GM19193 (cell line): ENCODE measurements around the gene AMIGO1.

Experiments used
- POLR2A ChIP-seq: IDR thresholded peaks from 4 replicates; pipeline ENCODE4 v1.6.1; 2011; ENCODE audit not compliant: insufficient read depth, insufficient read length; ENCODE audit errors: extremely low read depth

AMIGO1 gene

DNA sequence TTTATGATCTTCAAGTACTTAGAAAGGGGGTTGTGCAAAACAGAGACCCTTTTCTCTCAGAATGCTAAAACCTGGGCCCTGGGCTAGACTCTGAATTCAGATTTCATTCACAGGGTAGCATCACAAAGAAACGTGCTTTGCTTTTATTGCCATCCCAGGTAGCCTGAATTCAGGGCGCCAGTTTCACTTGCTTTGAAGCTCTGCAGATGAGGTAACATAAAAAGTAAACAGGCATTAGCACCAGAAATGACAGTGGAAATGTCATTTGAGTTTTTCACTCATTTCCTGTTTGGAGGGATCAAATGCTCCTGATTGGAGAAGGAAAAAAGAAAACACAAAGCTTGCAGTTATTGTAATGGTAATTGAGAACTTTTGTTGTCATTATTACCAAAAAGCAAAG is 40.6 kb downstream of the AMIGO1 start:
- no peak for TF ChIP-seq POLR2A

DNA sequence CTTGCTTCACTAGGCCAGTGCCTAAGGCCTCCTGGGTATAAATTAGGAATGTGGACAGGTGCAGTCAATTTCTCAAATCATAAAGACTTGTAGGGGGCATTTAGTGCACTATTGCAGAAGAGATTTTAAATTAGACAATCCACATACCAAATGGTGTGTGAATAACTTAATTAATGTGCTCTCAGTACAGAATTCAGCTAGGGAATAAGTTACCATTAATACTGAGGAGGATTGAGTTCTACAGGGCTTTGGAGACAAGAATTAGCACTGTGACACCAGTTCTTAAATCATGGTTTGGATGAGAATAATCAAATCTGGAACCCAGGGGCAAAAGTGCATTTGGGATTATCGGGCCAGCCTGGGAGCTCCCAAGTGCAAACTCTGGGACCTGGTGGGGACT is 41.5 kb downstream of the AMIGO1 start:
- TF ChIP-seq POLR2A = no peak

DNA sequence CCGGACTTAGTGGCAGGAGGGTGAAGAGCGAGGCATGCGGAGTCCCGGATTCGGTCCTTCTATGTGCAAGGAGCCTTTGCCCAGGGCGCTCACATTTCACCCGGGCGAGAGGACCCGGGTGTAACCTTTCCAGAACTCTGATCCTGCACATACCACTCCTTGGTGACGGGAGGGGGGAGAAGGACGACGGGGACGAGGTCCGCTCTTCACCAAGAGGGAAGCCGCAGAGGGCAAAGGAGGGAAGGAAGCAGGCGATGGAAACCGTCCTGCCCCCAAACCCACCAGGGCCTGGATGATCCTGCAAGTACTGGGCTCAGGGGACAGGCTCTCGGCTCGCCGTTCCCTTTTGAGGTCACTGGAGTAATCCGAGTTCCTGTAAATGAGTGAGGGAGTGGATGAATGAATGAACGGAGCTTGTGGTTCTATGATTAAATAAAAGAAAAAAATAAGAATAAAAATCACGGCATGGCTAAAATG is 42.2 kb downstream of the AMIGO1 start:
- TF ChIP-seq POLR2A = no peak

DNA sequence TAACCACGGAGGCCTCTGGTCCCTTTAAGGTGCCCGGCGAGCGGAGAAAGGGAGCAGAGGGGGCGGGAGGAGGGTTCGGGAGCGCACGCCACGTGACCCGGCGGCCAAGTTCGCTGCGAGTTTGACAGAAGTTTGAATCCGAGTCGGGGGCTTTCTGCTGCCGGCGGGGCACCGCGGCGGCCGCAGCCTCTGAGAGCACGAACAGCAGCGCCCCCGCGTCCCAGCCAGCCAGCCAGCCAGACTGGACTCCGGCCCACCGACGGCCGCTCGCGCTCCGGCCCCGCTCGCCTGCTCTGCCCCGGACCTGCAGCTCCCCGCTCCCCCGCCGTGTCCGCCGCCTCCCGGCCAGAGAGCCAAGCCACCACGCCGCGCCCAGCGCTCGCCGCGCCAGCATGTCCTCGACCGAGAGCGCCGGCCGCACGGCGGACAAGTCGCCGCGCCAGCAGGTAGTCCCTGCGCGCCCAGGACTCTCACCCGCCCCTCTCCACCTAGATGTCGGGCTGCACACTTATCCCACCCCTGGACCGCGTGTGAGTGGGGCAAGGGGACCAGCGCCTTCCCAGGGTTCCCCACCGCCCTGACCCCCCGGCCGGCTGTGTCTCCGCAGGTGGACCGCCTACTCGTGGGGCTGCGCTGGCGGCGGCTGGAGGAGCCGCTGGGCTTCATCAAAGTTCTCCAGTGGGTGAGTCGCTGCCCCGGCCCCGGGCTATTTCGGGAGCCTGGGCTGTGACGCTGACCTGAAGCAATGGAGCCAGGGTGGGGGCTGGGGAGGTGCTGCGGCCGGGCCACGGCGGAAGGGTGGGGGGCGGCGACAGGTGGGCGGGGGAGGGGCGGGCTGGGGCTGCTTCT is 42.9 kb downstream of the AMIGO1 start, which contains the start of gene SYPL2:
TSS of gene SYPL2 (plus strand) at position 95 of the 849 bp plus-strand sequence. CDS start at position 393, 298 bp downstream.
- no peak for TF ChIP-seq POLR2A

DNA sequence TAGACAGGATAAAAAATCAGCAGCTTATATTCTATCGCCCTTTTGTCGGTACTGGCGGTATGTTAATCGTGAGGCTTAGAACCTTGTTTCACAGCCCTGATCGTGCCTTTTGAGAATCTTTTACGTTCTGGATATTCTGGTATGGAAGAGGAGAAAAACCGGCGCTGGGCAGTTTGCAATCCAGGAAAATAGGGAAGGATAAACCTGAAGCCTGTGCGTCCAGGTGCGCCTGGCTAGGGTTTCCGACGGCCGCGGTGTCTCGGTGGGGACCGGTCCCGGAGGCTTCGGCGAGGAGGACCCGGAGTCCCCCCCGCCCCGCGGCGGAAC is 43.4 kb downstream of the AMIGO1 start:
- TF ChIP-seq POLR2A = no peak

DNA sequence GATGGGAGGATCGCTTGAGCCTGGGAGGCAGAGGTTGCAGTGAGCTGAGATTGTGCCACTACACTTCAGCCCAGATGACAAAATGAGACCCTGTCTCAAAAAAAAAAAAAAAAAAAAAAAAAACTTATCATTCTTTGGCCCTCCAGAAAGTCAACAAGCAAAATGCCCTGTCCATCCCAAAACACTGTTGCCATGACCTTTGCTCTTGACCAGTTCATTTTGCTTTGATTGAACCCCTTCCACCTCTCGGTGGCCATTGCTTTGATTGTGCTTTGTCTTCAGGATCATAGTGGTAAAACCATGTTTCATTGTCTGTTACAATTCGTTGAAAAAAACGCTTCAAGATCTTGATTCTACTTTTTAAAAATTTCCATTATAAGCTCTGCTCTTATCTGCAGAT is 51.7 kb downstream of the AMIGO1 start:
- no peak for TF ChIP-seq POLR2A

DNA sequence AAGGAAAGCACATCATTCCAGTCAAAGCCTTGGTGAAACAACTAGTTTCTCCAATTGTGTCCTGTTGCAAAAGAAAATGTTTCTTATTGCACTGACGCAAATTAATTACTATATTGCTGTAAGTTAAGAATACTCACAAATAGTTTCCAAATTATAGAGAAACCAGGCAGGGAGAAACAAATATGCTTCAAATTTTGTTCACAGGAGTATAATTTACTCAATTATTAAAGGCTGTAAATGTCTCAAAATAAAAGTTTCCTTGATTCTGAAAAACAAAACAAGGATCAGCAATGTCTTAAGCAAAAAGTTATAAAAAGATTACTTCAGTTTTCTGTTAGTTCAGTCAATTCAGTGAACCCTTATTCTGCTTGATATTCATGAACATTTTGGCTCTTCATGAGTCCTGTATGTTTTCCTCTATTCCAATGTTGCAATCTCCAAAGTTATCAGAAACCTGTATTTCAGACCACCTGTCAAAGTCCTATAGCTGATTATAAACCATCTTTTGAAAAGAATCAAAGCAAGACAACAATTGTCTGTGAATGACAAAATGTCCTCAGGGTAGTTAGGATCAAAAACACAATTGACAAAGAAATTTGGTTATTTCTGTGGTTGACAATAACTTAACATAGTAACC is 54.9 kb downstream of the AMIGO1 start:
- TF ChIP-seq POLR2A = no peak
